SHP77 treated with DMSO at 0.1 percent for 48 hours (cell line): ENCODE data around the gene ASAP2.

Source experiments
- DNase-seq: peaks from one replicate; lab custom pipeline; 2025; lab: John Stamatoyannopoulos, UW

The ASAP2 gene

DNA sequence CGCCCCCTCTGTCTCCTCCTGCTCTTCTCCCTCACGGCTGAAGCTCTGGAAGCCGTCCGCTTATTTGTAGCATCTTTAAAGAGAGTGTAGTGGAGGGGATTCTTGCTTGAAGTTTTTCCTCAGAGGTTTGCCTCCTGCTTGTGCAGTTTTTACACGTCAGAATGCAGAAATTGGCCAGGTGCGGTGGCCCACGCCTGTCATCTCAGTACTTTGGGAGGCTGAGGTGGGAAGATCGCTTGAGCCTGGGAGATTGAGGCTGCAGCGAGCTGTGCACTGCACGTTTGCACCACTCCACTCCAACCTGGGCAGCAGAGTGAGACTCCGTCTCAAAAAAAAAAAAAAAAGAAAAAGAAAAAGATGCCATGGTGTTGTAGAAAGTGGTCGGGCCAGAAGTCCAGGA is 147.7 kb downstream of the ASAP2 start:
- no peak for DNase-seq

DNA sequence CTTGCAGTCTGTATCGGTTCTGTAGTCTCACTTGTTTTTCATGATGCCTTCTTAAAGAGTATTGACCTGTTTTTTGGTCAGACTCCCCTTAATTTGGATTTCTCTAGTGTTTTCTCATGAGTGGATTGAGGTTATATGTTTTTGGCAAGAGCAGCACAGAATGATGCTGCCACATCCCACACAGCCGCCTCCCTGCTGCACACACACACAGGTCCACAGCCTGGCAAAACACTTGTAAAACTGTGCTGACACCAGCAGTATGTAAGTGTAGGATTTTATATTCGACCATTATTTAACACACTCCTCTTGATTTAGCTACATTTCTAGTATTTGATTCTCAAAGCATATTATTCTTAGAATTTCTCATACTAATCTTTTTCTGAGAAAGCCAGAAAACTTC is 148.7 kb downstream of the ASAP2 start:
- no peak for DNase-seq

DNA sequence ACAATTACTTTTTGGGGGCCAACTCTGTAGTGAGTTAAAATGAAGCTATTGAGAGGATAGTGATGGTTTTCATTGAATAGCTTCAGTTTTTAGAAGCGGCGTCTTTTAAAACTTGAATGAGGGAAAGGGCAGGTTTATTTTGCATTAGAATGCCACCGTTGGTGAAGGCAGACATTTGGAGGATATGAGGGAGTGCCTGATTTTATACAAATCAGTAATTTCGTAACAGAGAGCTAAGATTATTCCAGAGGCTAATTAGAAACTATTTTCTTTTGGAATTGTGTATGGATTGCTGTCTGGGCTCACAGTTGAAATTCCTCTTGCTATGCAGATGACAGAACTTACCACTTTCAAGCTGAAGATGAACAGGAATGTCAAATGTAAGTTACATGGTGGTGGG is 149.1 kb downstream of the ASAP2 start:
- DNase-seq: no peak

DNA sequence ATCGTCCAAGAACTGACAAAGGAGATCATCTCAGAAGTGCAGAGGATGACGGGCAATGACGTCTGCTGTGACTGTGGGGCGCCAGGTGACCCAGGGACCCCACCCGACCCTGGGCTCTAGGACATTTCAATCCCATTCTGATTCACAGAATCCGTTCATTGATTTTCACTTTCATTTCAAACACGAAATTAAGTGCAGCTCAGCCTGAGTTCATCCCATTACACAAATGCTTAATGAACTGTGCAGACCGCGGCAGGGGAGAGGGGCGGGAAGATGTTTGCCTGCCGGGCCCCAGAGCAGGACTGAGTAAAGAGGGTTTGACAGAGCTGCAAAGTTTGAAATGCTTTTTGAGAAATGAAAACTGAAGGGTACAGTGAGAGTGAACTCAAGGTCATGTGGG is 149.6 kb downstream of the ASAP2 start:
- no peak for DNase-seq

DNA sequence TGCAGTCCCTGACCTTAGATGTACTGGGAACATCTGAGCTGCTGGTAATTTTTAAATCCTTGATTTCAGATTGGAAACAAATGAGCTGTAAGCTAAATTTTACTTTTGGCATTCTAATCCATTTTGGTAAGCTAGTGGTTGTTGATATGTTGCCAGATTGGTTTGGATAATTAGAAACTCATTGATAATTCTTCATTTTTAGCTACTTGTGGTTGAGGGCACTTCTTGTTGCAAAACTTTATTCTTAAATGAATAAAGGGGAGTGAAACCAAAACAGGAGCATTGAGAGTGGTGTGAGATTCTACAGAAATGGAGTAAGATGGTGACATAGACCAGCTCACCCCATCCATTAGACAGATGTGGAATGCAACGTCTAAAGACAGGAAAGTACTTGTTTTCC is 152.2 kb downstream of the ASAP2 start:
- DNase-seq: no peak

- no peak for DNase-seq
Observed at GRCh38 chr2:9359463-9359862, 152.9 kb downstream of the ASAP2 start.

DNA sequence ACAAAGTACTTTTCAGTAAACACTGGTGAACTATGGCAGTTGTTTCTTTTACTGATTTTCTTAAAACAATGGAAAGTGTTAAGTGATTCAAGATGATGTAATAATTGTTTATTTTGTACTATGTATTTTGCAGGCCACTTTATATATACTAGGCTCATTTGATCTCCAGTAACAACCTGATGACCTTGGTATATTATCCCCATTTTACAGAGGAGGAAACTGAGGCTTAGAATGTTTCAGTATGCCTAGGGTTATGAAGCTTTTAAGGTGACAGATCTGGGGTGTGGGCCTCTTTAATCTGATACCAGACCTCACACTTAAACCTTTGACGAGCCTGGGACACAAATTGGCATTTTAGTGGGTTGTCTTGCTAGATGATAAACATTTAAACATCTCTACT is 153.5 kb downstream of the ASAP2 start:
- DNase-seq: no peak

- DNase-seq: no peak
Observed at GRCh38 chr2:9360701-9361100, 154.1 kb downstream of the ASAP2 start.

- no peak for DNase-seq
Observed at GRCh38 chr2:9364373-9364772, 157.8 kb downstream of the ASAP2 start.

DNA sequence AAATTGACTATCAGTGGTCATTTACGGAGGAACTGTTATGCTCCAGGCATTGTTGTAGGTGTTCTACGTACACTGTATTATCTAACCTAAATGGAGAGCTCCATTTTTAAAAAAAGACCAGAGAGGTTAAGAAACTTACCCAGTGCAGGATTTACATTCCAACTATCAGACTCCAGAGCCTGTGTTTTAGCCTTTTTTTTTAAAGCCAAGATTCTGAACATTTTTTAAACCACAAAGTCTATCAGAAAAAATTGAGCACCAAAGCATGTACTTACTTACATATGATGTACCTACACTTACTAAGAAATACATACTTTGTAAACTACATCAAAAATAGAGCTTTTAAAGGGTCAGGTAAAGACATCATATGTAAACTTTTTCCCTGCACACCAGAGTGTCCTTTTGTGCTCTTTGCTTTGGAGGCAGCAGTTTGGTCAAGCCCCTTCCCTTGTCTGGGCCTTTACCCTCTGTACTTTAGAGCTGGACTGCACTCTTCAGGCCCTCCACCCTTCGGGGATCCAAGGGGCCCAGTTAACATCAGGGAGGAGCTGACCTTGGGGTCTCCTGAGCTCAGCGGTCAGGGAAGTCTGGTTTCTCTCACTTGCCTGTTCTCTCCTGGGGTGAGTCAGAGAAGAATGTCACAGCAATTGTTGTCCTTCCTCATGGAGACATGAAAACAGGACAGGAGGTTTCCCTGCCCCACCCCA is 158.3 kb downstream of the ASAP2 start:
- no peak for DNase-seq

GRCh38 chr2:9365498-9366019 is 158.9 kb downstream of the ASAP2 start:
- no peak for DNase-seq

GRCh38 chr2:9366026-9366425 is 159.4 kb downstream of the ASAP2 start:
- DNase-seq: no peak

DNA sequence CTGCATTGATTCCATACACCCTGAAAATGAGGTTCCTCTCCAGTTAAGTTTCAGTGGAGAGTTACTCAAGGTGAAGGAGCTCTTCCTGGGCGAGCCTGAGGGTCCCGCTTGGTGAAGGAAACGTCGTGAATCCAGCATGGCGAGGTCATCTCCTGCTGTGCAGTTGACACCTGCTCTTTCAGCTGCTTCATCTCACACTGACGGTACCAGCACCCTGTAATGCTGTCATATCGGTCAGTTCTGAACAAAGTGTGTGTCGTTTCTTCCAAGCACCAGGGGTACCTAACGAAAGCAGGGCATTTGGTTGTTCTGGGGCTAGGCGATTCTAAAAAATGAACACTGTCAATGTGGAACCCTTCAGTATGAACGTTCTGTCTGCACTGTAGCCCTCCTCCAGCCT is 164.1 kb downstream of the ASAP2 start:
- no peak for DNase-seq

- DNase-seq: no peak
Observed at GRCh38 chr2:9373047-9373446, 166.4 kb downstream of the ASAP2 start.

DNA sequence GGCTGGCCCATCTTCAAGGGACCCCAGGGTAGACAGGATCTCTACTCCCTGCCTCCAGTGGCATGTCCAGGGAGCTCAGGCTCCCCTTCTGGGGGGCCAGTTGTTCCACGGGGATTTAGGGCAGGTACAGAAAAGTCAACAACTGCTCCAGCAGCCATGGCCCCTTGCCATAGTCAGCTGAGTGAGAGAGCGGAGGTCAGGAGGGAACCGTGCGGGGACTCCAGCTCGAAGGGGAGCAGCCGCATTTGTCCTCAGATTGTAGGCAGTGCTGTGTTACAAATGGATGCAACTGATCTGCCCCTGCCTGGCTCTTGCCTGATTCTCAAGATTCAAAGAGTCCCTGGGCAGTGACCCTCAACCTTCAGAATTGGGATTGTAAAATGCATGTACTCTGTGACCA is 166.9 kb downstream of the ASAP2 start:
- no peak for DNase-seq

DNA sequence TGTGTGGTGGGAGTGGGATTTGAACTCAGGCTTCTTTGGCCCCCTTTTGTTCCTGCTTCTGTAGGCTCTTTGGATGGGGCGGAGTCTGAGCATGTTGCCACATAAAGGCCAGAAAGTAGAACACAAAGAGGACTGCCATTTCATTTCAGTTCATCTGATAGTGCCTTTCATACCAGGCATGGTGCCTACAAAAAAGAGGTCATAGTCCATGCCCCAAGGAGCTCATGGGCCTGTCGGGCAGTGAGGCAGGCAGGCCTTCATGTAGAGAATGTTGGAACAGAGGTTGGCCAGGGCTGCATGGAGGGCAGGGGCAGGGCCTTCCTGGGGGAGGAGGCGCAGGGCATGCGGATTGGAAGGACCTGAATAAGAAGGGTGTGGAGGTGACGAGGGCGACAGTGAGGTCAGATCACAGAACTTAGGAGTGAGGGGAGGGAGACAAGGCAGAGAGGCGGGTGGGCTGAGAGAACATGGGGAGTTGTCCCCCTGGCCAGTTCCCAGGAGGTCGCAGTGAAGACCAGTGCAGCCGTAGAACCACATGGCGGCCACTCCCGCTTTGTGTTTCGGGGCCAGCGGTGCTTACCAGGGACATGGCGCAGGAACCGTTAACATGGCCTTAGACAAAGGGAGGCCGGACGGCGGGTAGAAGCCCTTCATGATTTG is 167.6 kb downstream of the ASAP2 start:
- DNase-seq: no peak

DNA sequence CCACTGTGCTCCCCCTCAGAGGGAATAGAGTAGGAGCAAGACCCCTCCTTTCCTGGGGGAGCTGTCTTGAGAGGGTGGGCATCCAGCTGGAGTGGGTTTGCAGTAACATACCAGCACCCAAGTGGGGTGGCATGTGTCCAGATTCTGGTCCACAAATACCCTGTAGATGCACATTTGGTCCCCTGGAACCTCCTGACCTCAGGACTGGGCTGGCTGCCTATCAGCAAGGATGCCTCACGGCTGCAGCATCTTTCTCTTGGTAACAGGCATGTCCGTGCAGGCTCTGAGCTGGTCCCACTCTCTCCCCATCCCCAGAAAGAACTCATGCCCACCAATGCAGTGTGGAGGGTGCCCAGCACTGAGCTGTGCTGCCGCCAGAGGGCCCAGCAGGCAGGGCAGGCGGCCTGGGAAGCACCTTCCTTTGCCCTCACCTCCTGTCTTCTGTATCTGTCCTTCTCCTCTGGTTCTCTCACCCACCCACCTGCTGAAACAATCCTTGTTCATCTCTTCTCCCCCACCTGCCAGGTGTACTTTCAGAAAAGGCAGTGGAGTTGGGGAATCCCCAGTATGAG is 169.3 kb downstream of the ASAP2 start:
- DNase-seq: no peak

DNA sequence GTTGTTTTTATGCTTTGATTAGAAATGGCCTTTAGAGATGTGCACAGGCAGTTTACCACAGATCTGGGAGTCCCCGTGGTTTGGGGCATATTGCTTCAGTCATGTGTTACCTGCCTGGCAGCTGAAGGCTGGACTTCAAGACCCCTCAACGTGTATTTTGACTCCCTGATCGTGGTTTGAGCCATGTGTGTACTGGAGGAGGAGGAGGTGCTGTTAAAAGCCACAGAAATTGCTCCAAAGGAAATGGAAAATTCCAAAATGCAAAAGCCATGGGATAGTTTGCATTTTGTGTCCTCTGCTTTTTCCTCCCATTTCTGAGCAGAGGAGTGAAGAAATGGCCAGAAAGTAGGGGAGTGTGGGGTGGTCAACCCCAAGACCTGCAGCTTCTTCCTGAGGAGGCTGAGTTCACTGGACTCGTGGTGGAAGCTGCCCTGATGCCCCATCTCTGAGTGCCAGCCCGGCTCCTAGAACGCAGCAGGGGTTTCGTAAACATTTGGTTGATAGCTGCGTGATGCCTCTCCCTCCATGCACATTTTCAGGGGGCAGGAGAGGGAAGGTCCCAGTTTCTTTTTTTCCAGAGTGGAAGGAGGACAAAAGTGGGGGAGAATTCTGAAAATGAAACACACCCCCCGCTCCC is 171.0 kb downstream of the ASAP2 start:
- DNase-seq: no peak

DNA sequence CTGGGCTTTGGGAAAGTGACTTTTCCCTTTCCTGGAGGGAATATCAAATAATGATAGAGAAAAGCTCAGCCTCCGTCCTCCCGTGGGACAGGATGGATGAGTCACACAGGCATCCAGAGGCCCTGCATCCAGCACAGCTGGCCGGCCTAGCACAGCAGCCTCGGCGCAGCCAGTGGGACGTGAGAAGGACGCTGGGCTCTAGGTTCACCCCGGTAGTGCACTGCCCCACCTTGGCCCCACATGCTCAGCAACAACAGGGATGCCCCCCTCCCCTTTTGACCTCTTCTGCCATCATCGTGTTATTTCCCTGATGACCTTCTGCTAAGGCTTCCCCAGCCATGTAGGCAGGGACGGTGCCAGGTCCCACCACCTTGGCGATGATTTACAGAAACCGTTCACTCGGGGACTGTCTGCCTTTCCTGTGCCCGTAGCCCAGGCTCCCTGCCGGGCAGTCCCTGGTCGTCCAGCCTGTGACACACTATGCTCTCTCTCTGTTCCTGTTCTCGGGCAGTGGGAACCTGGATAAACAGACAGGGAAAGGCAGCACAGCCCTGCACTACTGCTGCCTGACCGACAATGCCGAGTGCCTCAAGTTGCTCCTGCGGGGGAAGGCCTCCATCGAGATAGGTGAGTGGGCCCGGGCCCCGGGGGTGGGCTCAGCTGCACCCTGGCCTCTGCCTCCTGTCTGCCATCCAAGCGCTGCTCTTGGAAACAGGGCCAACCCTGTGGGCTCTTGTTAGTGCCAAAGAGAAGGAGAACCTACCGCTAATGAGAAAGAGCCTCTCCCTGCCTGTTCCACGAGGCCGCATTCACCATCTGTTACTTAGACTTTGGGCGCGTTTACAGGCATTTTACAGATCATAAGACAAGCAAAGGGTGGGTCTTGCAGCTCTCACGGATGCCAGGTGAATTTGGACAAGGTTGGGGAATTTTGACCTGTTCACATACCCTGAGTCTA is 172.1 kb downstream of the ASAP2 start:
- DNase-seq: no peak

- DNase-seq: no peak
Observed at GRCh38 chr2:9379391-9379755, 172.8 kb downstream of the ASAP2 start.

DNA sequence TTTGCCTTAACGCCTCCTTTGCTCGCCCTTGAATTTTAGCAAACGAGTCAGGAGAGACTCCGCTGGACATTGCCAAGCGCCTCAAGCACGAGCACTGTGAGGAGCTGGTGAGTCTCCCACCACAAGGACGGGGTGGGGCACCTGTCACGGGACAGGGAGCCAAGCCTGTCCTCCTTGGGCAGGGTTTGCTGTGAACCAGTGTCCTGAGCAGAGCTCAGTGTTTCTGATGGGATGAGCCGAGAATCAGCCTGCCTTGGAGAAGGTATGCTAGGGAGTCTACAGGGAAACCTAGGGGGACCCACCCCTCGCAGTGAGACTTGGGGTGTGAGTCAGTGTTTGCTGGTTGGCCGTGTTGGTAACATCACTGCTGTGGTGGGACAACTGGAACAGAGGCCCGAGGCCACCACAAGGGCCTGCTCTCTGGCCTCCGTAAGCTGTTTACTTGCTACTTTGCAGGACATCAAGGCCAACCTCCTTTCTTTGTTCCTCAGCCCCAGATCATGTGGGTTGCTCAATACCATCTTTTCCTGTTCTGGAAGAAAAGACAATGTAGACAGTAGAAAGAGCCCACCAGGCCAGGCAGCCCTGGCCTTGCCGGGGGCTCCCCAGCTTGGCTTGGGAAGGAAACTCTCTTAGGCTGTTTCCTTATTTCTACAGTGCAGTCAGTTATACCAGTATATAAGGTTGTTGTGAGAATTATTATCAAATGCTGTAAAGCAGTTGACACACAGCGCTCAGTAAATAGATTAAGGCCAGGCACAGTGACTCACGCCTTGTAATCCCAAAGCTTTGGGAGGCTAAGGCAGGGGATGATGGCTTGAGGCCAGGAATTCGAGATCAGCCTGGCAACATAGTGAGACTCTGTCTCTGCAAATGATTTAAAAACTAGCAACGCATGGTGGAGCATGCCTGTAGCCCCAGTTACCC is 174.4 kb downstream of the ASAP2 start:
- DNase-seq: no peak
